Measurements from ENCODE around the gene HNRNPA3. TPM values are rescaled to one million over a fixed set of nuclear protein-coding genes. Genes with fewer than 3 reads are reported as not detected.
"Not testable (repeated sequence)": the region's sequence is repeated elsewhere in the genome, so short reads cannot be mapped to it uniquely, and the experiment has no call there.

Gene HNRNPA3
- total RNA-seq, 1 experiment from 2014 or later = 406 TPM

- CTCF ChIA-PET = interaction anchor here (0.7 to 3.2 kb wide), 7 partner anchors 14 to 525 kb away, joined by 3 to 22 read pairs (median 4); partner anchors contain the start of gene NFE2L2
- POLR2A ChIA-PET = no interaction called here
- Mint-ChIP-seq H3K4me3 (peak overlapping the region; percentile 0; the same call in 1 of the 2 replicates), H3K27me3 (ENCODE audit: low read depth) (peaks cover 2% of the 10 kb centered on the region; the same call in 1 of the 2 replicates), H3K27ac (peak overlapping the region; percentile 71), H3K9me3 (no peaks in the 10 kb centered on the region), H3K36me3 (no peaks in the 10 kb centered on the region), H3K4me1 (peaks cover 20% of the 10 kb centered on the region)
- DNase-seq (ENCODE audit: low spot score) (no peak), ATAC-seq (peak; percentile 46; the same call in 1 of the 2 replicates)
- no peak for TF ChIP-seq ATF1 (CRISPR knock-in tag; IDR thresholded peaks at IDR 0.05)
- TF ChIP-seq FOXP4 (CRISPR knock-in tag; IDR thresholded peaks at IDR 0.05) = no peak
- TF ChIP-seq IRF2 (CRISPR knock-in tag; IDR thresholded peaks at IDR 0.05; ENCODE audit: borderline replicate concordance, low read depth) = no peak
These were observed 33.4 kb upstream of the HNRNPA3 start for GRCh38 chr2:177179227-177179626.

- DNase-seq (ENCODE audit: low spot score); POLR2A ChIA-PET; H3K27me3 Mint-ChIP-seq (ENCODE audit: low read depth); H3K9me3 Mint-ChIP-seq; ATAC-seq; H3K36me3 Mint-ChIP-seq: not testable (repeated sequence)
- CTCF ChIA-PET = interaction anchor here (1.0 to 3.2 kb wide), 4 partner anchors 15 to 85 kb away, joined by 3 to 22 read pairs (median 4); partner anchors contain the start of gene NFE2L2
- Mint-ChIP-seq H3K4me3 (0 out of 2 replicates have a peak overlapping the region, but pooled peaks have one; percentile 20), H3K27ac (peak overlapping the region; percentile 71), H3K4me1 (peaks cover 18% of the 10 kb centered on the region)
These were observed 32.9 kb upstream of the HNRNPA3 start for GRCh38 chr2:177179671-177180070.

- H3K4me3 Mint-ChIP-seq = no peak overlapping the region
- TF ChIP-seq ZNF281 (CRISPR knock-in tag; IDR thresholded peaks at IDR 0.05) (no peak), ZNF671 (CRISPR knock-in tag; IDR thresholded peaks at IDR 0.05) (no peak), CBFB (CRISPR knock-in tag; IDR thresholded peaks at IDR 0.05; ENCODE audit: low read depth) (no peak), ERG (CRISPR knock-in tag; IDR thresholded peaks at IDR 0.05) (no peak), OVOL2 (CRISPR knock-in tag; IDR thresholded peaks at IDR 0.05; ENCODE audit: borderline replicate concordance) (no peak), HMGA2 (CRISPR knock-in tag; IDR thresholded peaks at IDR 0.05) (no peak), SMAD3 (CRISPR knock-in tag; IDR thresholded peaks at IDR 0.05; ENCODE audit: borderline replicate concordance) (no peak), FOXK1 (CRISPR knock-in tag; IDR thresholded peaks at IDR 0.05) (no peak), ELF4 (CRISPR knock-in tag; IDR thresholded peaks at IDR 0.05; ENCODE audit: low read depth) (no peak), AR (CRISPR knock-in tag; IDR thresholded peaks at IDR 0.05) (no peak), ZSCAN18 (CRISPR knock-in tag; IDR thresholded peaks at IDR 0.05) (no peak), FOXP1 (CRISPR knock-in tag; IDR thresholded peaks at IDR 0.05; ENCODE audit: borderline replicate concordance) (no peak), TCF7 (CRISPR knock-in tag; IDR thresholded peaks at IDR 0.05; ENCODE audit: low read depth) (no peak), GRHL2 (CRISPR knock-in tag; IDR thresholded peaks at IDR 0.05; ENCODE audit: insufficient replicate concordance, severe bottlenecking) (no peak), CREB1 (CRISPR knock-in tag; IDR thresholded peaks at IDR 0.05) (no peak), SOX15 (CRISPR knock-in tag; IDR thresholded peaks at IDR 0.05) (no peak)
- no peak for DNase-seq (ENCODE audit: low spot score)
- H3K27me3 Mint-ChIP-seq (ENCODE audit: low read depth) = peaks cover 2% of the 10 kb centered on the region; the same call in 1 of the 2 replicates
- no peaks in the 10 kb centered on the region for H3K9me3 Mint-ChIP-seq
- POLR2A ChIA-PET = no interaction called here
- no peak for ATAC-seq
- CTCF ChIA-PET = interaction anchor here (1.0 to 3.2 kb wide), 6 partner anchors 15 to 83 kb away, joined by 3 to 22 read pairs (median 4); no protein-coding TSS in a partner anchor
- H3K36me3 Mint-ChIP-seq = no peaks in the 10 kb centered on the region
- no peak overlapping the region for H3K27ac Mint-ChIP-seq
- peaks cover 18% of the 10 kb centered on the region for H3K4me1 Mint-ChIP-seq
These were observed 32.2 kb upstream of the HNRNPA3 start for GRCh38 chr2:177180269-177181000.

All from WTC11 (cell line).